Heart left ventricle (tissue), 16 donors: ENCODE data around the gene SUPT3H. TPM values are rescaled to one million over a fixed set of nuclear protein-coding genes. Genes with fewer than 3 reads are reported as not detected.

ENCODE experiments used
- ATAC-seq, 4 donors: fragments of 200-7000 bp; cut with Tn5 transposase; one replicate each; pipeline ENCODE4 v1.9.1; 2020 to 2022; ENCODE audit warnings: moderate library complexity in 4 of 4, mild to moderate bottlenecking in 3 of 4, moderate number of reproducible peaks in 1 of 4
- DNase-seq, 5 donors: peaks; one replicate each; pipeline ENCODE4 v3.0.0-alpha.2; 2020
- H3K27ac ChIP-seq, 12 donors: fragments of 200-600 bp; sonication (generic) in 4 of 12; one replicate each; pipeline versions ENCODE4 v1.5.0 to v1.8.0; 2016 to 2022; ENCODE audit warnings: mild to moderate bottlenecking in 2 of 12
- H3K27me3 ChIP-seq, 9 donors: fragments of 200-600 bp; sonication (generic) in 2 of 9; one replicate each; pipeline versions ENCODE4 v1.5.1 to v1.8.0; 2016 to 2022; ENCODE audit warnings: mild to moderate bottlenecking in 3 of 9
- H3K36me3 ChIP-seq, 9 donors: fragments of 200-600 bp; sonication (generic) in 2 of 9; one replicate each; pipeline versions ENCODE4 v1.5.0 to v1.8.0; 2018 to 2022; ENCODE audit warnings: mild to moderate bottlenecking in 2 of 9
- H3K4me1 ChIP-seq, 12 donors: fragments of 200-600 bp; sonication (generic) in 4 of 12; one replicate each; pipeline versions ENCODE4 v1.5.0 to v1.8.0; 2016 to 2022; ENCODE audit warnings: mild to moderate bottlenecking in 3 of 12
- H3K4me3 ChIP-seq, 12 donors: fragments of 200-600 bp; sonication (generic) in 4 of 12; one replicate each; pipeline versions ENCODE4 v1.5.0 to v1.8.0; 2017 to 2022; ENCODE audit warnings: mild to moderate bottlenecking in 9 of 12, moderate library complexity in 4 of 12
- H3K9me3 ChIP-seq, 12 donors: fragments of 200-600 bp; sonication (generic) in 4 of 12; one replicate each; pipeline versions ENCODE4 v1.5.0 to v1.8.0; 2016 to 2022; ENCODE audit warnings: mild to moderate bottlenecking in 1 of 12
- CTCF ChIP-seq, 12 donors: fragments of 200-600 bp; sonication (generic) in 4 of 12; IDR thresholded peaks; one replicate each; pipeline versions ENCODE4 v1.5.0 to v1.8.0; 2018 to 2022; ENCODE audit warnings: antibody characterized with exemption in 12 of 12, mild to moderate bottlenecking in 5 of 12
- POLR2A ChIP-seq, 2 donors: fragments of 450-650 bp; IDR thresholded peaks; one replicate each; pipeline ENCODE4 v1.6.1; 2017; ENCODE audit warnings: antibody characterized with exemption in 2 of 2, mild to moderate bottlenecking in 2 of 2, moderate library complexity in 2 of 2
- WGBS, 4 donors: extraction: QIAGEN DNeasy Blood & Tissue Kit in 2 of 4; methylation state at CpG; one replicate each; pipeline versions ENCODE4 v1.1.5 to v1.1.7; 2013 to 2018; 5-methylcytosine and 5-hydroxymethylcytosine counted together
- intact Hi-C, 10 donors: fragments of 100-400 bp; cut with DNase I; formaldehyde crosslinking; loops; one replicate each; pipeline versions ENCODE4 v1.11.1 to v1.14.2; 2022
- polyA plus RNA-seq, 2 donors: library from polyadenylated mRNA; stranded (reverse); fragments of 200-250 nt; gene quantifications; one replicate each; pipeline ENCODE4 v1.2.3, GENCODE V29; 2013
- total RNA-seq, 9 donors: library from RNA; depleted of rRNA in 2 of 9; stranded (reverse); fragments of >200 nt in 2 of 9; fragmentation: NEBNext Ultra II Directional in 3 of 9; extraction: Animal tissue kit (Norgen Biotek cat#: 25700) in 3 of 9; gene quantifications; one replicate each; pipeline versions ENCODE4 v1.1.0 to v1.2.4, GENCODE V29; 2016 to 2023
- donor health status: ischemic (EF 13 %, LVEDD 7.1; RV severe dilation, severe dysfunction).
- donor health status: healthy with polysubstance abuse.
- donor health status: DM: no; HTN: yes; CAD: no.
- donor health status: DM: no; HTN: no; CAD: no.
- donor health status: ischemic (EF 25% LVEDD 6.9; RV normal size, moderate dysfunction).
- donor health status: ischemic (EF 25% LVEDD 5.7; RV mildly dilated, moderate dysfunction).
- donor health status: healthy.
- donor health status: DM: yes; HTN: yes; CAD: no.
- donor health status: ischemic (EF 35%, LVEDD 5.7; RV mildly dilated, moderate dysfunction).
- donor health status: nonischemic (EF 11% LVEDD 7.7; RV severe dilation, severe dysfunction).
- donor health status: DM: yes; HTN: yes; CAD: no.
- donor health status: PGD.
- donor health status: ischemic (EF 29% LVEDD 5.4; RV normal size, mild dysfunction).
- donor health status: nonischemic (EF 23%, LVEDD 6.1; RV moderate dilation, normal function).

The SUPT3H gene
- total and polyA plus RNA-seq, 11 donors = 1.5 to 8.1 (median 4.1) TPM

- Histone ChIP-seq H3K9me3 (no peaks in the 10 kb centered on the region), H3K36me3 (no peaks in the 10 kb centered on the region), H3K4me1 (peaks cover 0 to 20% (median 4%) of the 10 kb centered on the region in 12 donors), H3K27me3 (no peaks in the 10 kb centered on the region), H3K27ac (peak overlapping the region in 10 of 12 donors; percentile 5 to 81 (median 52)), H3K4me3 (no peak overlapping the region)
- 49 to 58% (median 50%) methylated on average over 3 of the region's 3 CpGs for WGBS, 4 donors
- DNase-seq (peak; percentile 62 to 81 (median 63)), ATAC-seq (peak; percentile 95 to 98 (median 96))
- intact Hi-C loops = loop anchor here in 1 of 10 donors (5.0 kb wide), 1 partner anchor 46 kb away; no protein-coding TSS in a partner anchor
- no peak for TF ChIP-seq POLR2A (IDR thresholded peaks at IDR 0.05)
- TF ChIP-seq CTCF (IDR thresholded peaks at IDR 0.05) = peak in 2 of 12 donors; percentile 16 to 21
Observed at GRCh38 chr6:44921798-44922197, 455.9 kb downstream of the SUPT3H start.

- Histone ChIP-seq H3K36me3 (no peaks in the 10 kb centered on the region), H3K4me3 (no peak overlapping the region), H3K4me1 (peaks cover 0 to 20% (median 4%) of the 10 kb centered on the region in 12 donors), H3K27ac (peak overlapping the region in 10 of 12 donors; percentile 5 to 81 (median 52)), H3K9me3 (no peaks in the 10 kb centered on the region), H3K27me3 (no peaks in the 10 kb centered on the region)
- peak; percentile 55 to 74 (median 66) for ATAC-seq
- 30 to 47% (median 37%) methylated on average over 5 of the region's 5 CpGs for WGBS, 4 donors
- no peak for DNase-seq
- intact Hi-C loops = loop anchor here in 1 of 10 donors (5.0 kb wide), 1 partner anchor 46 kb away; no protein-coding TSS in a partner anchor
- TF ChIP-seq CTCF (IDR thresholded peaks at IDR 0.05) (no peak), POLR2A (IDR thresholded peaks at IDR 0.05) (no peak)
Observed at GRCh38 chr6:44920952-44921491, 456.7 kb downstream of the SUPT3H start.

GRCh38 chr6:44918671-44919296, 458.9 kb downstream of the SUPT3H start:
- H3K36me3 ChIP-seq = no peaks in the 10 kb centered on the region
- peaks cover 0 to 12% (median 0%) of the 10 kb centered on the region in 12 donors for H3K4me1 ChIP-seq
- no peaks in the 10 kb centered on the region for H3K9me3 ChIP-seq
- no peak overlapping the region for H3K4me3 ChIP-seq
- intact Hi-C loops = no loop called here
- no peaks in the 10 kb centered on the region for H3K27me3 ChIP-seq
- DNase-seq (no peak), ATAC-seq (no peak)
- WGBS, 4 donors = 86 to 87% (median 87%) methylated on average over 6 of the region's 6 CpGs
- TF ChIP-seq POLR2A (IDR thresholded peaks at IDR 0.05) (no peak), CTCF (IDR thresholded peaks at IDR 0.05) (no peak)
- no peak overlapping the region for H3K27ac ChIP-seq

GRCh38 chr6:44917430-44917829, 460.3 kb downstream of the SUPT3H start:
- TF ChIP-seq POLR2A (IDR thresholded peaks at IDR 0.05) (no peak), CTCF (IDR thresholded peaks at IDR 0.05) (no peak)
- Histone ChIP-seq H3K27me3 (no peaks in the 10 kb centered on the region), H3K36me3 (no peaks in the 10 kb centered on the region), H3K9me3 (no peaks in the 10 kb centered on the region), H3K4me1 (peaks cover 0 to 12% (median 0%) of the 10 kb centered on the region in 12 donors), H3K4me3 (no peak overlapping the region), H3K27ac (no peak overlapping the region)
- intact Hi-C loops = no loop called here
- DNase-seq = no peak
- WGBS, 4 donors = 89 to 96% (median 92%) methylated on average over 2 of the region's 2 CpGs
- ATAC-seq = no peak
